ENCODE measurements around the gene HSCB.
A peak's percentile ranks its signal among the peaks of the same experiment; 100 is the strongest.
"Not testable (repeated sequence)": the region's sequence is repeated elsewhere in the genome, so short reads cannot be mapped to it uniquely, and the experiment has no call there.

The HSCB gene

GRCh38 chr22:28716686-28717085, 25.2 kb upstream of the HSCB start:
- no peak overlapping the region for H3K4me3 ChIP-seq (ENCODE audit: low read length)
- H3K9me3 ChIP-seq (ENCODE audit: control insufficient read depth, low read length) = no peaks in the 10 kb centered on the region
- no peak overlapping the region for H3K9ac ChIP-seq (ENCODE audit: low read length)
- H3K4me1 ChIP-seq (ENCODE audit: control insufficient read depth, insufficient read depth, low read length) = no peaks in the 10 kb centered on the region
- peaks cover 4% of the 10 kb centered on the region for H3K36me3 ChIP-seq (ENCODE audit: control insufficient read depth, insufficient read depth, low read length)
- no peaks in the 10 kb centered on the region for H3K27me3 ChIP-seq (ENCODE audit: control insufficient read depth, insufficient read depth, low read length)

- peaks cover 4% of the 10 kb centered on the region for H3K36me3 ChIP-seq (ENCODE audit: control insufficient read depth, insufficient read depth, low read length)
- H3K4me3 ChIP-seq (ENCODE audit: low read length) = no peak overlapping the region
- no peaks in the 10 kb centered on the region for H3K9me3 ChIP-seq (ENCODE audit: control insufficient read depth, low read length)
- H3K9ac ChIP-seq (ENCODE audit: low read length) = no peak overlapping the region
- H3K4me1 ChIP-seq (ENCODE audit: control insufficient read depth, insufficient read depth, low read length) = no peaks in the 10 kb centered on the region
- no peaks in the 10 kb centered on the region for H3K27me3 ChIP-seq (ENCODE audit: control insufficient read depth, insufficient read depth, low read length)
Measured at GRCh38 chr22:28718044-28718443, 23.8 kb upstream of the HSCB start.

GRCh38 chr22:28728002-28728401, 13.8 kb upstream of the HSCB start:
- Histone ChIP-seq H3K9me3 (ENCODE audit: control insufficient read depth, low read length) (no peaks in the 10 kb centered on the region), H3K36me3 (ENCODE audit: control insufficient read depth, insufficient read depth, low read length) (no peaks in the 10 kb centered on the region), H3K4me1 (ENCODE audit: control insufficient read depth, insufficient read depth, low read length) (no peaks in the 10 kb centered on the region), H3K9ac (ENCODE audit: low read length) (no peak overlapping the region), H3K27me3 (ENCODE audit: control insufficient read depth, insufficient read depth, low read length) (no peaks in the 10 kb centered on the region), H3K4me3 (ENCODE audit: low read length) (no peak overlapping the region)

- H3K36me3 ChIP-seq (ENCODE audit: control insufficient read depth, insufficient read depth, low read length) = no peaks in the 10 kb centered on the region
- H3K9me3 ChIP-seq (ENCODE audit: control insufficient read depth, low read length) = no peaks in the 10 kb centered on the region
- no peak overlapping the region for H3K9ac ChIP-seq (ENCODE audit: low read length)
- no peaks in the 10 kb centered on the region for H3K4me1 ChIP-seq (ENCODE audit: control insufficient read depth, insufficient read depth, low read length)
- no peak overlapping the region for H3K4me3 ChIP-seq (ENCODE audit: low read length)
- H3K27me3 ChIP-seq (ENCODE audit: control insufficient read depth, insufficient read depth, low read length) = no peaks in the 10 kb centered on the region
Measured at GRCh38 chr22:28728621-28729313, 13.1 kb upstream of the HSCB start.

DNA sequence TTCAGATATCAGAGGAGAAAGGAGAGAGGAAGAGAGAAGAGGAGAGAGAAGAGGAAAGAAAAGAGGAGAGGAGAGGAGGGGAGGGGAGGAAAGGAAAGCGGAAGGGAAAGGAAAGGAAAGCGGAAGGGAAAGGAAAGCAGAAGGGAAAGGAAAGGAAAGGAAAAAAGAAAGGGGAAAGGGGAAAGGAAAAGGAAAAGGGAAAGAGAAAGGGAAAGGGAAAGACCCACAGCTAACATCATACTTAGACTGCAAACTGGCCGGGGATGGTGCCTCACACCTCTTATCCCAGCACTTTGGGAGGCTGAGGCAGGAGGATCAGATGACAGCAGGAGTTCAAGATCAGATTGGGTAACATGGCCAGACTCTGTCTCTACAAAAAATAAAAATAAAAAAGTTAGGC, 11.7 kb upstream of the HSCB start:
- Histone ChIP-seq H3K4me1 (ENCODE audit: control insufficient read depth, insufficient read depth, low read length) (no peaks in the 10 kb centered on the region), H3K36me3 (ENCODE audit: control insufficient read depth, insufficient read depth, low read length) (no peaks in the 10 kb centered on the region), H3K27me3 (ENCODE audit: control insufficient read depth, insufficient read depth, low read length) (no peaks in the 10 kb centered on the region), H3K9ac (ENCODE audit: low read length) (no peak overlapping the region), H3K4me3 (ENCODE audit: low read length) (no peak overlapping the region), H3K9me3 (ENCODE audit: control insufficient read depth, low read length) (no peaks in the 10 kb centered on the region)

GRCh38 chr22:28734393-28734792, 7.4 kb upstream of the HSCB start:
- Histone ChIP-seq H3K9me3 (ENCODE audit: control insufficient read depth, low read length) (no peaks in the 10 kb centered on the region), H3K4me1 (ENCODE audit: control insufficient read depth, insufficient read depth, low read length) (no peaks in the 10 kb centered on the region), H3K4me3 (ENCODE audit: low read length) (no peak overlapping the region), H3K27me3 (ENCODE audit: control insufficient read depth, insufficient read depth, low read length) (no peaks in the 10 kb centered on the region), H3K36me3 (ENCODE audit: control insufficient read depth, insufficient read depth, low read length) (no peaks in the 10 kb centered on the region), H3K9ac (ENCODE audit: low read length) (no peak overlapping the region)

DNA sequence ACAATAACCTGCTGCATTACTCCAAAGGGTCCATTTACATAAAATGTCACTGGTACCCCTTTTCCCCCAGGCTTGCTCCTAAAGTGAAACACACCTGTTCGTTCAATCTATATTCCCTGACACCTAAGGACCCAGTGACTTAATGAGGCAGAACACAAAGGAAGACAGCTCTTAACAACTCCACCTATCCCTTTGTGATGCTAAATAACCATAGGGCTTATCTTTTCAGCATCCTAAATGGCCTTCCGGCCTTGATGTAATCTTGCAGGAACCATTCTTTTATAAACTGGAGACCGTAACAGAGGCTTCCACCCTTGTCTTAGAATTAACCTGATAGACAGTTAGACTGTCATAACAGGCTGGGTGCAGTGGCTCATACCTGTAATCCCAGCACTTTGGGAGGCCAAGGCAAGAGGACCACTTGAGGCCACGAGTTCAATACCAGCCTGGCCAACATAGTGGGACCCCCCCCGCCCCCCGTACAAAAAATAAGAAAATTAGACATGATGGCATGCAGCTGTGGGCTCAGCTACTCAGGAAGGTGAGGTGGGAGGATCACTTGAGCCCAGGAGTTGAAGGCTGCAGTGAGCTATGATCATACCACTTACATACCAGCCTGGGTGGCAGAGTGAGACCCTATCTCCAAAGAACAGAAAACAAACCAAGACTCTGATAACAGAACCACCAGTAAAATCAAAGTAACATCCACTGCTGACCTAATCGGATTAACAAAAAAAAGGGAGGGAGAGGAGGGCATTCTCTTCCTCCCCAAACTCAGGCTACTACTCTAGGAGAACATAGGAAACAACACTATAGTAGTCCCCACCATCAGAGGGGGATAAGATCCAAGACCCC, 5.3 kb upstream of the HSCB start:
- Histone ChIP-seq H3K9me3 (ENCODE audit: control insufficient read depth, low read length) (no peaks in the 10 kb centered on the region), H3K4me3 (ENCODE audit: low read length) (no peak overlapping the region), H3K9ac (ENCODE audit: low read length) (no peak overlapping the region), H3K4me1 (ENCODE audit: control insufficient read depth, insufficient read depth, low read length) (no peaks in the 10 kb centered on the region), H3K27me3 (ENCODE audit: control insufficient read depth, insufficient read depth, low read length) (no peaks in the 10 kb centered on the region), H3K36me3 (ENCODE audit: control insufficient read depth, insufficient read depth, low read length) (no peaks in the 10 kb centered on the region)

DNA sequence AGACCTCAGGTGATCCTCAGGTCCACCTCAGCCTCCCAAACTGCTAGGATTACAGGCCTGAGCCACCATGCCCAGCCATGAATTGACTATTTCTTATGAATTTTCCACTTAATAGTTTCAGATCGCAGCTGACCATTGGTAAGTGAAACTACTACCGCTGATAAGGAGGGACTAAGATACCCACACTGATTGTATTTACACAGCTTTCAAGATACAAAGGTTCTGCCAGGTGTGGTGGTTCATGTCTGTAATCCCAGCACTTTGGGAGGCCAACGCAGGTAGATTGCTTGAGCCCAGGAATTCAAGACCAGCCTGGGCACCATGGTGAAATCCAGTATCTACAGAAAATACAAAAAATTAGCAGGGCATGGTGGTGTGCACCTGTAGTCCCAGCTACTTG, 4.1 kb upstream of the HSCB start:
- no peaks in the 10 kb centered on the region for H3K27me3 ChIP-seq (ENCODE audit: control insufficient read depth, insufficient read depth, low read length)

DNA sequence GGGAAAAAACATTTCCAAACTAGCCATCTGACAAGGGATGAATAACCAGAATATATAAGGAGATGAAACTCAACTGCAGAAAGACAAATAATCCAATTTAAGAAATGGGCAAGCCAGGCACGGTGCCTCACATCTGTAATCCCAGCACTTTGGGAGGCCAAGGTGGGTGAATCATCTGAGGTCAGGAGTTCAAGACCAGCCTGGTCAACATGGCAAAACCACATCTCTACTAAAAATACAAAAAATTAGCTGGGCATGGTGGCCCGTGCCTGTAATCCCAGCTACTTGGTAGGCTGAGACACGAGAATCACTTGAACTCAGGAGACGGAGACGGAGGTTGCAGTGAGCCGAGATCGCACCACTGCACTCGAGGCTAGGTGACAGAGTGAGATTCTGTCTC, 3.0 kb upstream of the HSCB start:
- not testable (repeated sequence) for H3K4me3 ChIP-seq (ENCODE audit: low read length); H3K9me3 ChIP-seq (ENCODE audit: control insufficient read depth, low read length); H3K9ac ChIP-seq (ENCODE audit: low read length); H3K27me3 ChIP-seq (ENCODE audit: control insufficient read depth, insufficient read depth, low read length); H3K4me1 ChIP-seq (ENCODE audit: control insufficient read depth, insufficient read depth, low read length); H3K36me3 ChIP-seq (ENCODE audit: control insufficient read depth, insufficient read depth, low read length)

More for the DNA sequence above, 4.1 kb upstream of the HSCB start:
- Histone ChIP-seq H3K4me3 (ENCODE audit: low read length) (no peak overlapping the region), H3K4me1 (ENCODE audit: control insufficient read depth, insufficient read depth, low read length) (no peaks in the 10 kb centered on the region), H3K9ac (ENCODE audit: low read length) (peak overlapping the region; percentile 12), H3K9me3 (ENCODE audit: control insufficient read depth, low read length) (no peaks in the 10 kb centered on the region), H3K36me3 (ENCODE audit: control insufficient read depth, insufficient read depth, low read length) (no peaks in the 10 kb centered on the region)

- Histone ChIP-seq H3K36me3 (ENCODE audit: control insufficient read depth, insufficient read depth, low read length) (no peaks in the 10 kb centered on the region), H3K4me1 (ENCODE audit: control insufficient read depth, insufficient read depth, low read length) (no peaks in the 10 kb centered on the region), H3K27me3 (ENCODE audit: control insufficient read depth, insufficient read depth, low read length) (no peaks in the 10 kb centered on the region), H3K9ac (ENCODE audit: low read length) (peak overlapping the region; percentile 97), H3K9me3 (ENCODE audit: control insufficient read depth, low read length) (no peaks in the 10 kb centered on the region), H3K4me3 (ENCODE audit: low read length) (peak overlapping the region; percentile 99)
Measured at GRCh38 chr22:28741200-28741784, 547 bp upstream of the HSCB start.

- Histone ChIP-seq H3K36me3 (ENCODE audit: control insufficient read depth, insufficient read depth, low read length) (no peaks in the 10 kb centered on the region), H3K9ac (ENCODE audit: low read length) (peak overlapping the region; percentile 97), H3K4me1 (ENCODE audit: control insufficient read depth, insufficient read depth, low read length) (no peaks in the 10 kb centered on the region), H3K27me3 (ENCODE audit: control insufficient read depth, insufficient read depth, low read length) (no peaks in the 10 kb centered on the region), H3K4me3 (ENCODE audit: low read length) (peak overlapping the region; percentile 99), H3K9me3 (ENCODE audit: control insufficient read depth, low read length) (no peaks in the 10 kb centered on the region)
Measured at GRCh38 chr22:28742562-28742962, 723 bp downstream of the HSCB start.

- no peak overlapping the region for H3K9ac ChIP-seq (ENCODE audit: low read length)
- no peaks in the 10 kb centered on the region for H3K36me3 ChIP-seq (ENCODE audit: control insufficient read depth, insufficient read depth, low read length)
Measured at GRCh38 chr22:28743852-28744251, 2.0 kb downstream of the HSCB start.

More at GRCh38 chr22:28743852-28744251, 2.0 kb downstream of the HSCB start:
- no peak overlapping the region for H3K4me3 ChIP-seq (ENCODE audit: low read length)
- H3K9me3 ChIP-seq (ENCODE audit: control insufficient read depth, low read length) = no peaks in the 10 kb centered on the region
- no peaks in the 10 kb centered on the region for H3K4me1 ChIP-seq (ENCODE audit: control insufficient read depth, insufficient read depth, low read length)
- no peaks in the 10 kb centered on the region for H3K27me3 ChIP-seq (ENCODE audit: control insufficient read depth, insufficient read depth, low read length)

Data from mucosa of stomach (tissue), 1 donor.